OCI-M2 (cell line): ENCODE measurements around the gene CSRNP3.

Experiments
- DNase-seq: peaks from one replicate; lab custom pipeline; 2025; ENCODE audit not compliant: unreplicated experiment; lab: John Stamatoyannopoulos, UW

Gene CSRNP3

GRCh38 chr2:165469417-165469816 lies at the start of gene CSRNP3:
CSRNP3 (plus strand) TSS chr2:165469698; CDS start chr2:165595066, 125,368 bp downstream.
- DNase-seq: no peak

- no peak for DNase-seq
Measured at GRCh38 chr2:165420231-165420630, 49.3 kb upstream of the CSRNP3 start.

GRCh38 chr2:165423081-165423480 lies 46.4 kb upstream of the CSRNP3 start:
- DNase-seq: no peak

GRCh38 chr2:165425556-165425955 lies 43.9 kb upstream of the CSRNP3 start:
- DNase-seq: no peak

GRCh38 chr2:165427686-165428085 lies 41.8 kb upstream of the CSRNP3 start:
- DNase-seq: no peak

GRCh38 chr2:165428926-165429325 lies 40.6 kb upstream of the CSRNP3 start:
- no peak for DNase-seq

GRCh38 chr2:165431014-165431413 lies 38.5 kb upstream of the CSRNP3 start:
- no peak for DNase-seq

GRCh38 chr2:165432234-165432966 lies 37.1 kb upstream of the CSRNP3 start:
- DNase-seq: no peak

- no peak for DNase-seq
Measured at GRCh38 chr2:165434865-165435496, 34.5 kb upstream of the CSRNP3 start.

- DNase-seq: no peak
Measured at GRCh38 chr2:165435611-165436010, 33.9 kb upstream of the CSRNP3 start.

- no peak for DNase-seq
Measured at GRCh38 chr2:165436559-165436958, 32.9 kb upstream of the CSRNP3 start.

- no peak for DNase-seq
Measured at GRCh38 chr2:165440367-165440766, 29.1 kb upstream of the CSRNP3 start.

- DNase-seq: no peak
Measured at GRCh38 chr2:165443511-165443910, 26.0 kb upstream of the CSRNP3 start.

GRCh38 chr2:165448406-165448805 lies 21.1 kb upstream of the CSRNP3 start:
- DNase-seq: no peak

- no peak for DNase-seq
Measured at GRCh38 chr2:165450156-165450555, 19.3 kb upstream of the CSRNP3 start.

- DNase-seq: no peak
Measured at GRCh38 chr2:165452327-165452726, 17.2 kb upstream of the CSRNP3 start.

- no peak for DNase-seq
Measured at GRCh38 chr2:165453561-165454094, 15.9 kb upstream of the CSRNP3 start.

- DNase-seq: no peak
Measured at GRCh38 chr2:165454905-165455304, 14.6 kb upstream of the CSRNP3 start.

- no peak for DNase-seq
Measured at GRCh38 chr2:165456027-165456426, 13.5 kb upstream of the CSRNP3 start.

- no peak for DNase-seq
Measured at GRCh38 chr2:165462443-165462842, 7.1 kb upstream of the CSRNP3 start.

- DNase-seq: no peak
Measured at GRCh38 chr2:165466386-165466785, 3.1 kb upstream of the CSRNP3 start.

GRCh38 chr2:165467921-165468320 lies 1.6 kb upstream of the CSRNP3 start:
- DNase-seq: no peak
